CD4-positive, alpha-beta T cell treated with Interleukin-15 for 4 hours (primary cell): ENCODE data around the gene CHAF1A.

ENCODE experiments used
- DNase-seq: peaks from one replicate; pipeline ENCODE4 v3.0.0-alpha.2; 2020; ENCODE audit warnings: low spot score

CHAF1A gene

DNA sequence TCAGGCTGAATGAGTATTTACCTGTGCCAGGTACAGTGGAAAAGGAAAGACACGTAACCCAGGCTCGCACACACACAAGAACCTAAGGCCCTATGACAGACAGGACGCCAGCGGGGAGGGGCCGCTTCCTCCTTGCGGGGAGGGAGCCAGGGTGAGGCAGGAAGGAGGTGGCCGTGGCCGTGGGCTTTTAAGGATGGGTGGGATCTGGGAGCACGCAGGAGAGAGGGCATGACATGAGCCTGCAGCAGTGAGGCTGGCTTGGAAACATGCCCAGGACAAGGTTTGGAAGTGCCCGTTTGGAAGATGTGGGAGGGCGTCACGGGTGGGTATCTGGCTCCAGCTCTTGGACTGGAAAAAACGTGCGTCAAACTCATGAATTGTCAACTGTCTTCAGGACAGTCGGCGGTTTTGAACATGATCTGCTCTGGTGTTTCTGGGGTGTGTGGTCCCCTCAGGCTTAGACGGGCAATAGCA, 22.1 kb upstream of the CHAF1A start:
- DNase-seq, result peak; percentile 59

DNA sequence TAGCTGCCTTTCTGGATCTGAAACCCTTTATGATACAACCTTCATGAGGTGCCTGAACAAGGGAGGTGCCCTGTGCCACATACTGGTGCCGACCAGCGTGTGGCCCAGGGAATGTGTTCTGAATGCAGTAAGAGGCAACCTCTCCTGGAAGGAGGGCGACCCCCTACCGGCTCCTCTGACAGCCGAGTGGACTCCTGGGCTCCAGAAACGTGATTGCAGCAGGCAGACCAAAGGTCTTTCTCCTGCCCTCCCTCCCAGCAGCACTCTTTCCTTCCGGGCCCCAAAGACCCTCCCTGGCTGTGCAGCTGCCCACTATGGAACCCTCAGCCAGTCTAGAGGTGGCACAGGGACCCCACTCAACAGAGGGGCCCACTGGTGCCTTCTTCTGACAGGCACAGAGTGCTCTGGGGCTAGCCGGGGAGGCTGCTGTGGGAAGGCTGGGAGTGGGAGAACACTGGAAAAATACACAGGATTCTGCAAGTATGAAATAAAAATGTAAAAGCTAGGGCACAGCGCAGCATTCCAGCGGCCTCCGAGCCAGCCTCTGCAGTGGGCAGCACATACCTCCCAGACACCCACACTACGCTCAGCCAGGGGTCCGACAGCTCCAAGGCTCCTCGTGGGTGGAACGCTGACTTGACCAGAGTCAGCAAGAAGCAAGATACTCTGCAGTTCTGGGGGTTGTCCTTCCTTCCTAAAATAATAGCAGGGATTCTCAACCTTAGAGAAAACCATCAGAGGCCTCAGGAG, 17.0 kb upstream of the CHAF1A start:
- no peak for DNase-seq

DNA sequence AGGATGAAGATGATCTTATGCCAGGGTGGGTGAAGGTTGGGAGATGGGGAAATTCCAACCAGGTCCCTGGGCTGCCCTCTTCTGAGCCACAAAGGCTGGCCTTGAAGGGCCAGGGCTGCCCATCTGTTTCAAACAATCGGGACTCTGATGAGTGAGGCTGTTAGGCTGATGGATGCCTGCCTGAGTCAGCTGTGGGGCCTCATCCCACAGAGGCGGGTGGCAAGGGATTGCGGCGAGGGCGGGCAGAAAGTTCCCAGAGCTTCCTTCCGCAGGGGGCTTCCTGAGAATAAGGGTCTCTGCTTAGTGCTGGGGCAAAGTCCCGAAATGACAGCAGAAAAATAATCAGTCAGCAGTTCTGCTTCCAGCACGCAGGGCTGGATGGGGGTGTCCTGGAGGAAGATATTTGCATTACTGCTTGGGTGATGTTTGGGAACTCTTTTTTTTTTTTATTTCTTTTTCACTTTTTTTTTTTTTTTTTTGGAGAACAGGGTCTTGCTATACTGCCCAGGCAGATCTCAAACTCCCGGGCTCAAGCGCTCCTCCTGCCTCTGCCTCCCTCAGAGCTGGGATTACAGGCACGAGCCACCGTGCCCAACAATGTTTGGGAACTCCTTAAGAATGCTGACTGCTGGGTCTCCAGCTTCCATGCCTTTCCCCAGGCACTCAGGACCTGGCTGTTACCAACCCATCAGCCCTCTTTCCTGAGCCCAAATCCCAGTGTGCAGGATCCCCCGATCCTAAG, 16.2 kb upstream of the CHAF1A start:
- no peak for DNase-seq

DNA sequence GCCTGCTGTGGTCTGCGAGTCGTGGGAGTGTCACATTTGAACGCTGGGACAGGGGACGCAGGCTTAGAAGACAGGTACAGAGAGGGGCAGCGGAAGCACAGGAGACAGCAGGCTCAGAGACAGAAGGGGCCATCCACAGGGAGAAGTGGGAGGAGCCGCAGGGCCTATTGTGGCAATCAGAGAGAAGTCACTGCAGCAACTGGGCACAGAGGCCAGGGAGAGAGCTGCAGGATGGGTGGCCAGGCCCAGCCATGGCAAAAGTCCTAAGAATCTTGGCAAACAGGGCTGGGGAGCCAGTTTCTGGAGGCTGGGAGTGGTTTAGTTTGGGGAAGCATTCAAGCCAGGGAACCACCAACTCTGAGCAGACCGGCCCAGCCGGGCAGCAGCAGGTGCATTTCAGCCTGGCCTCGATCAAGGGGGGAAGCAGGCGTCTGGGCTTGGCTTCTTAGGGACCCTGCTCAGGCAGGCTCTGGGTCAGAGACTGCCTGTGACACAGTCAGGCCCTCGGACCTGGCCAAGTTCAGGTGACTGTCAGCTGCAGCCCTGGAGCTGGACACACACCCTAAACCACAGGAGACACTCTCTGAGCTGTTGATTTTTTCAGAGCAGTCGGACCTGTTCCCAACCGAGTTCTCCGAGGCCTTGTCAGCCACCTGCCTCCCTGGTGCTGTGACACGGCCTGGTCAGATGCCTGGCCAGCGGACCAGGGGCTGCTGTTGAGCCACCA, 13.9 kb upstream of the CHAF1A start:
- DNase-seq, result no peak

DNA sequence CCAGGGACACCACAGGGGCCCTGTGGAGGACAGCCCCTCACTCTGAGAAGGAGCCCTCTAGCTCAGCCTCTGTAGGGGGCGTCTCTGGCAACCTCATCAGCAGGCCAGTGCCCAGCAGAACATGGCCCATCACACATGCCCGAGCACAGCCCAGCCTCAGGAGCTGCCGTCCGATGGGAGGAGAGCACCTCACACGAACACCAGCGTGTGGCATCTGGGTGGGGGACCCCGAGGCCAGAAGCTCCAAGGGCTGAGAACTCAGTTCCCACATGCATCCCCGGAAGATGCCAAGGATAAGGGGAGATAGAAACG, 13.4 kb upstream of the CHAF1A start:
- no peak for DNase-seq

DNA sequence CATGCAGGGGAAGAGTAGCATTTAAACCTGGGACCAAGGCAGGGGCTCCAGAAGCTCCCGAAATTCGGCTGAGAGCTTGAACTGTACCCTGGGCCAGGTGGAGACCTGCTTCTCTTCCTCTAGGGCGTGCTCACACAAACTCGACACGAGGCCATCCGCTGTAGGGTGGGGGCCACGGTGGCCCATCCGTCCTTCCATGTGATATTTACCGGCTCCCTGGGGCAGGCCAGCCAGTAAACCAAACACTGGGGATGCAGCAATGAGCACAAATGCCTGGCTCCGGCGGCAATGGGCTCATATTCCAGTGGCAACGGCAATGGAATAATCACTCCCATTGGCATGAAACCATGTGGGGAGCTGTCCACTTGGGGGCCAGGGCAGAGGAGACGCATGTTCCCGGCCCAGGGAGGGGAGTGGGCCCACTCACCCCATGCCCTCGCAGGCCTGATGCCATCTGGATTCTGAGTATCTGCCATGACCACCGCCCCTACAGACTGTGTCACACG, 12.9 kb upstream of the CHAF1A start:
- DNase-seq, result no peak

DNA sequence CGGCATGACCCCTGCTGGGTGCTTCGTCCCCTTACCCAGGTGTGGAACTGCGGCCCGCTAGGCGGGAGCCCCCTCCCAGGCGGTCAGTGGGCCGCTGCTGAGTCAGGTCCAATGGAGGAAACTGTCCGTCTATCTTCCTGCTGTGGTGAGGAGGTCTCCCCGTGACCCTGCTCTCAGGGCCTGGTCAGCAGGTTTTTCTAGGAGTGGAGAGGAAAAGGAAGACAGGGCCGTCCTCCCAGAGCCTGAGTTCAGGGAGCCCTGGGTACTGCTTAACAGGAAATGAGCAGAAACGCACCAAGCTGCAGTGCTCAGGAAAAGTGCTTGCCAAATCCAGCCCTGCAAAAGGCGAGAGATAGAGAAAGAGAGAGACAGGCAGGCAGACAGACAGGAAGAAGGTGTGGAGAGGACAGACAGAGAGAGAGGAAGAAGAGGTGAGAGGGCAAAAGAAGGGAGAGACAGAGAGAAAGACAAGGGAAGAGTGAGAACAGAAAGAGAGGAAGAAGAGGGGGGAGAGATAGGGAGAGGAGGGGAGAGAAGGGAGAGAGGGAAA, 12.3 kb upstream of the CHAF1A start:
- no peak for DNase-seq

DNA sequence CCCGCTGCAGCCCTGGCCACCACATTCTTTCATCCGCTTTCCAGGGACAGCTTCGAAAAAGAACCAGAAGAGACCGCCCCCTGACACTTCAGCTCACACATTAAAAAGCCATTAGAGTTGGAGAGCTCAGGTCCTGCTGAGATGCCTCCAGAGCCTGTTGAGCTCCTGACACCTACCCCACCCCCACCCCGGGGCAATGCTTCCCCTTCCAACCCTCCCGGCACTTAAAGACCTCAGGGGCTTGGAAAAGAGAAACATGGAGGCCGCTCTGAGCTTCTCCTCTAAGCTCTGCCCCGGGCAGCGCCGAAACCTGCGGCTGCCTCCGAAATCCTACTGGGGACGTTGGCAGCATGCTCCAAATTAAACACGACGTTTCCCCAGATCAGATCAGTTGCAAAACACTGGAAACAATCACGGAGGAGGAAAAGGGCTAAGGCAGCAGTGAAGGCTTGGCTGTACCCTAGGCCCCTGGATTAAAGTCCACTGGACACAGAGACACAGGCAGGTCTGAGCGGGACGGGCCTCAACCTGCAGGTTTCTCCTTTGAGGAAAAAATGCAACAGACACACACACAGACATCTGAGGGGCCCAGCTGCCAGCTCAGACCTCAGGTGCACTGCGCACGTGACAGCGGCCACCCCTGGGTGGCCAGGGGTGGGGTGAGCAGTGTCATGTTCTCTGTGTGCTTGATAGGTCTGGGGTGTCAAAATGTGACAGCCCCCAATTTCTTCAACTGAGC, 11.7 kb upstream of the CHAF1A start:
- no peak for DNase-seq

DNA sequence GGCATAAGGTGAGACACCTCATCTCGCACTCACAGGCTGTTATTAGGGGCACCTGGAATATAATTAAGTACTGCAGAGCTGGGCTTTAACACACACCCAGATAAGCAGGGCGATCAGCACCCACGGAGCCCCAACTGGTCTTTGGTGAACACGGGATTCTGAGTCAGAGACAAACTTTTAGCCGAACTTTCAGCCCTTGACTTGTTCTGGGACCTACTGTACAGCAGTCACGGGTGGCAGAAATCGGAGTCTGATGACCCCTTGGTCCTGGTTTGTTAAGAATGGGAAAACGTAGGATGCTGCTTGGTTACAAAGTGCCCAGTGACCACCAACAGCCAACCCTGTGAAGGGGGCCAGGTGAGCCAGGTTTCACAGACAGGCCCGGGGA, 11.1 kb upstream of the CHAF1A start:
- DNase-seq, result no peak

DNA sequence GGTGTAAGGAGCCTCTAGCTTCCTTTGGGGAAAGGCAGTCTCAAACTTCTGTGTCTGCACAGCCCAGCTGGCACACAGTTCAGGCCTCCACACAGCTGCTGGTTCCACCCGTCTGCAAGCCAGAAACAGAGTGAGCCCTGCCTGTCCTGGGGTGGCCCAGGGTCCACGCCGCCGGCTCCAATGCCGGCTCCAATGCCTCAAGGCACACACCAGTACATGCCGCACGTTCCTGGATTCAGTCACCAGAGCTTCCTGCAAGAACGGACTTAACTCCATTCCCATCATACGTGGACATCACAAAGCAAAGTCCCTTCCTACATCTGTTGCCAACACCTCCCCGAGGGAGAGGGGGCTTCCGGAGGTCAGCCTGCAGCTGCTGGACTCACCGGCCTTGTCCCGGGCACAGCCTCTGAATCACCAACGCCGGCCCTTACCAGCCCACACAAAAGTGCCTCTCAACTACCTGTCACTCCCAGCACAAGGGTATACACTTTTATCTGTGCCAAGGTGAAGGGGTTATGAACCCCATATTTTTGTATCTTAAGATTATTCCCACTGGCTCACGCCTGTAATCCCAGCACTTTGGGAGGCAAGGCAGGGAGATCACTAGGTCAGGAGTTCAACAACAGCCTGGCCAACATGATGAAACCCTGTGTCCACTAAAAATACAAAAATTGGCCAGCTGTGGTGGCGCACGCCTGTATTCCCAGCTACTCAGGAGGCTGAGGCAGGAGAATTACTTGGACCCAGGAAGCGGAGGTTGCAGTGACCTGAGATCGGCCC, 10.5 kb upstream of the CHAF1A start:
- DNase-seq, result no peak

DNA sequence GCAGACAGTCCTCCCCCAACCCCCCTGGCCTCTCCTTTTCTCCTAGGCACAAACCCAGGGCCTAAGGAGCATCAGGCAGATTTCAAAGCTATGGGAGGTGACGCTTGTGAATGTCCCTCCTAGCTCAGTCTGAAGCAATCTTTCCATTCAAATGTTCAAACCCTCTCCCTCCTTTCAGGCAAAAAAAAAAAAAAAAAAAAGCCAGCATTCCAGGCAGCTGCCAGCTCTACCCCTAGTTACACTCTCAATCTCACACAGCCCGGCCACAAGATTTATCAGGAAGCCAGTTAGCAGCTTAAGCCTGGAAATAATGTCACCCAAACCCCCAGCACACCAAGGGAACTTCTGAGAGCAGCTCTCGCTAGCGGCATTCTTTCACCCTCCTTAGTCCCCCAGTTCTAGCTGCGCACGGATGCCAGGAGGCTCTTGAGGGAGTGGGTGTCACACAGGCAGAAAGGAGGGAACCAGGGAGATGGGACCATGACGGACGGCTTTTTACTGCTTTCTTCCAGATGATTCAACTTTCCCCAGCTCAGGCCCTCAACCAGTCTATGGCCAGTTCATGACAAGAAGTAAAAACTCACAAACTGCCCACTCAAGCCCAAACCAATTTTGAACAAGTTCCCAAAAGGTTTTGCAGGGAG, 8.4 kb upstream of the CHAF1A start:
- no peak for DNase-seq

DNA sequence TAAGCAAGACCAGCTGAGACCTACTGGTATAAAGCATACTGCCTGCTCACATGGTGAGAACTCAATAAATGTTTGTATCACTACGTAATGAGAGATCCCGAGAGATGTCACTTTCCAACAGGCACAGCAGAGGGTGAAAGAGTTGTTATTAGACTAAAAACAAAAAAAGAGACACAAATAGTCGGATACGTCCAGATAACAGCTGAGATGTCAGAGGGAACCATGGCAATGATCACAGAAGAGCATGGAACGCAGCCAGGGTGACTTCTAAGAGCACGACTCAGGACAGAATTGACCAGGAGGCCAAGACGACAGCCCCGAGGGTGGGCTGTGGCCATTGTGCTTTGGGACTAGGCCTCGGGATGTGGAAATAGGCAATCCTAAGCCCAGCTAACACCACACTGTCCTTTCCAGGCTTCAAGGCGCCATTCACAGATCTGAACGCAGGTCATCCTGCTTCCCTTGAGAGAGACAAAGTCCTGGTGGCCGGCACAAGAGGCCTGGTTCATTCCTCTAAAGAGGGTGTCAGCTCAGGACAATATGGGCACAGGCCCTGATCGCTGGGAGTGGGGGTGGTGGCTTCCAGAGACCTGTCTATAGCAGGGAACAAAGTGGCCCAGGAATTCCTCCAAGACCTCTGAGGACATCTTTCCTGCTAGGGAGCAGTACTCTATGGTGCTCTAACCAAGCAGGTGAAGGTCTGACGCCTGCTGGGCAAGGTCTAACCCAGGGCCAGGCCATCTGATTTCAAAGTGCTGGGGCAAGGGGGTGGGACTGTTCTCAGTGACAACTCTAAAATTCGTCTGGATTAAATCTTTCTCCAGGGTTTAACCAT, 5.3 kb upstream of the CHAF1A start:
- DNase-seq, result no peak

DNA sequence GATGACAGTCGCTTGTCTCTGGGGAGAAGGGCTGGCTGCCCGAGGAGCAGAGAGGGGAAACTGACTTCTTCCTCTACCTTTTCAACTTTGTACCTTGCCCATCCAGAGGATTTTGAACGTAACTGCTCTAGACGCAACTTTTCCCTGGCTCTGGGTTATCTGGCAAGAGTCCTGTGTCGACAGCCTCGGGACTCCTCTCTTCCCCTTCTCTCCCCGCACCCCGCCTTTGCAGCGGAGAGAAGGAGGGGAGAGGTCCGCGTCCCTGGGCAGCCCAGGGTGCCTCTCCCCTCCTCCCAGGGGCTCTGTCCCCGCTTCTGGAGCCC, 2.7 kb upstream of the CHAF1A start:
- DNase-seq, result no peak

DNA sequence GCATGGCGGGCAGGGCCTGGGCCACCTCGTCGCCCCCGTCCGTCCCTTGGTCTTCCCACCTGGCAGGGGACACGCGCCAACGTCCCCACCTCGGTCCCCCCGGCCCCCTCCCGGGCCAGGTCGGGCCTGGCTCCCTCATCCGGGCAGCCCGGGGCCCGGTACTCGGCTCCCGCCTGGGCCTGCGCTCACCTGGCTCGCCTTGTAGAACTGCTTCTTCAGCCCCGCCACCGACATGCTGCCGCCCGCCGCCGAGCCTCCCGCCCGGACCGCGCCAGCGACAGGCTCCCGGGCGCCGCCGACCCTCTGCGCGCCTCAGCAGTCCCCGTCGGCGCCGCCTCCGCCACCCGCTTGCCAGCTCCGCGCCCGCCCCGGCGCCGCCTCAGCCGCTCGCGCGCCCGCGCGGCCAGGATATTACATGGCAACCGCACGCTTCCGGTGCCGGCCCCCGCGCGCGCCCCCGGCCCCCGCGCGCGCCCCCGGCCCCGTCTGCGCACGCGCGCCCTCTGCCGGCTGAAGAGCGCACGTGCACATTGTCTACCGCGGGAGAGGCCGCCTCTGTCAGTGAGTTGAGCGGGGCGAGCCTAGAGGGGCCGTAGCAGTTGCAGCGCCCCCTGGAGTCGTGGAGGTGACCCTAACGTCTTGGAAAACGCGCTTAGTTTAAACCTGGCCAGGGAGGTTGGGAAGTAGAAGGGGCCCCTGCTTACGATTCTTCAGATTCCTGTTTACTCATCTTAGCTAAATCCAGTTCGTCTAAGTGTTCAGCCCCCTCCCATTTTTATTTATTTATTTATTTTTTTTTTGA, 2.1 kb upstream of the CHAF1A start, which contains the start of gene SH3GL1:
Gene SH3GL1 (minus strand): TSS at position 413 of the 802 bp plus-strand sequence. CDS start 179 bp downstream, at position 234.
- DNase-seq, result peak; percentile 90

DNA sequence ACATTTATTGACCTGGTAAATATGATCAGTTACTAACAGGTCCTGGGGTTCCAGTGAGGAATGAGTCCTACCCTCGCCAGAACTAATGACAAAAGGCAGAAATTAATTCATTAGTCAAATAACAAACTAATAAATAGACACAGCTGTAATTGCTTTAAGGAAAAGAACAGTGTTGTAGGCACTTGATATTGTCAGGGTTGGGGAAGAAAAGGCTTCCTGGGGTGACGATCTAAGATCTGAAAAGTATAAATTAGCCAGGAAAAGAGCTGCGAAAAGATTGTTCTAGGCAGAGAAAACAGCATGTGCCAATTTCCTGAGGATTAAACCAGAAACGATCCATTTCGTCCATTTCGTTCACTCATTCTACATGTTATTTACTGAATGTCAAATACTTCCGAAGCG, 670 bp upstream of the CHAF1A start:
- no peak for DNase-seq

DNA sequence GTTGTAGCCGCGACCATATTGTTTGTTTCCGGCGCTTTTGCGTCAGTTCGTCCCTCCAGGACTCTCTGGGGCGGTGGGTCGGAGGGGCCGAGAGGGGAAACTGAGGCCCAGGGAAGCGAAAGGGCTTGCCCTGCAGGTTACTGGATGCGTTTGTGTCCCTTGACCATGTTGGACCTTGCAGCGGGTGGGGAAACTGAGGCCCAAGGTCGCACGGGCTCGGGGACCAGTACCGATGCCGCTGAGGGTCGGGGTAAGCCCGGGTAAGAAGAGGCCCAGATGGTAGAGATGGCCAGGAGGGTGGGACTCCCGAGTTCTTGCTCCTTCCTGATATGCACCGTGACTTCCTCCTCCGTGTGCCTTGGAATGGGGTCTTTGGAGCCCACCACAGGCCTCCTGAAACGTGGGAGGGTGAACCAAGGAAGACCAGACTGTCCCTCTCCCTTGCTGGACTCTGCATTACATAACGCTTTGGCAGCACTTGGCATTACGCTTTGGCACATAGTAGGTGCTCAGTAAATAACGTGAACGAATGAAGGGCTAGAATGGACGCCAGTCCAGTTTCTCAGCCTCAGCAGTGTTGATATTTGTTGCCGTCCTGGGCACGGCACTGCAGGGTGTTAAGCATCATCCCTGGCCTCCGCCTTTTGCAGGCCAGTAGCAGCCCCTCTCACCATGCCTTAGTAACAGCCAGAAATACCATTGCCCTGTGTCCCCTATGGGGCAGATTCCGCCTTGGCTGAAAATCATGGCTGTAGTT, 743 bp downstream of the CHAF1A start:
- DNase-seq, result no peak

DNA sequence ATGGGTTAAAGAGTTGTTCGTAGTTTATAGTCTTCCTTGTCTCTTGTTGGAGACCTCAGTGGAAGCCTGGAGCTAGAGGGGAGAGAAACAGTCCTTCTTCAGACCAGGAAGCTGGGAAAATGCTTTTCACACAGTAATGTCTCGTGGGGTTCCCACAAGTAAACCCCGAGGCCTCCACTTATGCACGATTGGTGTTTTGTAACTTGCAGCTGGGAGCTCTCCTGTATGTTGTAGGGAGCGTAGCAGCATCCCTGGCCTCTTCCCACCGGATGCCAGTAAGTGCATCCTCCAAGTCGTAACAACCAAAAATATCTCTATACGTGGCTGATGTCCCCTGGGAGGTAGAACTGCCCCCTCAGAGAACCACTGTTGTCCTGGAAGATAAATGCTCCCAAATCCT, 3.5 kb downstream of the CHAF1A start:
- no peak for DNase-seq

DNA sequence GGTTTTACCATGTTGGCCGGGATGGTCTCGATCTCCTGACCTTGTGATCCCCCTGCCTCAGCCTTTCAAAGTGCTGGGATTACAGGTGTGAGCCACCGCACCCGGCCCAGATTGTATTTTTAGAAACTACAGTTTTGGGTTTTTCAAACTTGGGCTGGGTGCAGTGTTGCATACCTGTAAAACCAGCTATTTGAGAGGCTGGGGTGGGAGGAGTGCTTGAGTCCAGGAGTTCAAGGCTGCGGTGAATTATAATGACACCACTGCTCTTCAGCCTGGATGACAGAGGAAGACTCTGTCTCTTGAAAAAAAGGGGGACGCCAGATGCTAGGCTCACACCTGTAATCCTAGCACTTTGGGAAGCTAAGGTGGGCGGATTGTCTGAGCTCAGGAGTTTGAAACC, 4.2 kb downstream of the CHAF1A start:
- DNase-seq, result no peak
